NCI-H2196 treated with DMSO at 0.1 percent for 48 hours (cell line): Measurements from ENCODE around the gene TMEM62.

Experiments used
- DNase-seq: peaks from one replicate; lab custom pipeline; 2025; ENCODE audit not compliant: unreplicated experiment; lab: John Stamatoyannopoulos, UW

Gene TMEM62

DNA sequence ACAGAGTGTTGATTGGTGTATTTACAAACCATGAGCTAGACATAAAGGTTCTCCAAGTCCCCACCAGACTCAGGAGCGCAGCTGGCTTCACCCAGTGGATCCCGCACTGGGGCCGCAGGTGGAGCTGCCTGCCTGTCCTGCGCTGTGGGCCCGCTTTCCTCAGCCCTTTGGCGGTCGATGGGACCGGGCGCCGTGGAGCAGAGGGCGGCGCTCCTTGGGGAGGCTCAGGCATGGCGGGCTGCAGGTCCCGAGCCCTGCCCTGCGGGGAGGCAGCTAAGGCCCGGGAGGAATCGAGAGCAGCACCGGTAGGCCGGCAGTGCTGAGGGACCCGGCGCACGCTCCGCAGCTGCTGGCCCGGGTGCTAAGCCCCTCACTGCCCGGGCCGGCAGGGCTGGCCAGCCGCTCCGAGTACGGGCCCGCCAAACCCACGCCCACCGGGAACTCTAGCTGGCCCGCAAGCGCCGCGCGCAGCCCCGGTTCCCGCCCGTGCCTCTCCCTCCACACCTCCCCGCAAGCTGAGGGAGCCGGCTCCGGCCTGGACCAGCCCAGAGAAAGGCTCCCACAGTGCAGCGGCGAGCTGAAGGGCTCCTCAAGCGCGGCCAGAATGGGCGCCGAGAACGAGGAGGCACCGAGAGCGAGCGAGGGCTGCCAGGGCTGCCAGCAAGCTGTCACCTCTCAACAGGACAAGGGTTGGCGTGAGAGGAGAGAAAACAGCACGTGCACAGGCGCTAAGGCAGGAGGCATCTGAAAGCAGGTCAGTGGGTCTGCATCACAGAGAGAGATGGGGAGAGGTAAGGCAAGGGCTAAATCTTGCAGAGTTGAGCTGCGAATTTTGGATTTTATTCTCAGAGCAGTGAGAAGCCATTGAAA is 93.3 kb downstream of the TMEM62 start:
- DNase-seq, result no peak

DNA sequence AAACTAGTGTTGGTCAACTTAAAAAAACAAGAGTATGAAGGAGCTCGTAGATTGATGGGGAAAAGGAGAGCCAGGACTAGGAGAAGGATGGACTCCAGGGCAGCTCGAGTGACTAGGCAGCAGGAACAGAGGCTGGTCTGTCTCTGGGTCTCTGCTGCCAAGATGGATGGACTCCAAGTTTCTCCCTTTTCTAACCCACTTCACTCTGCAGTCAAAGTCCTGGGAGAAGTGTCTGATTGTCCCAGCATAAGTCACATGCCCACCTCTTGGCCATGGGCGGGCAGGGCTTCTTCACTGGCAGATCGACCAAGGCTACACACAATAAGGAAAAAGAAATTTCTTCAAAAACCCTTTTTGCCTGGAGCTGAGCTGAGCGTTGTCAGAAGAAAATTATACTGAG is 96.6 kb downstream of the TMEM62 start:
- no peak for DNase-seq

DNA sequence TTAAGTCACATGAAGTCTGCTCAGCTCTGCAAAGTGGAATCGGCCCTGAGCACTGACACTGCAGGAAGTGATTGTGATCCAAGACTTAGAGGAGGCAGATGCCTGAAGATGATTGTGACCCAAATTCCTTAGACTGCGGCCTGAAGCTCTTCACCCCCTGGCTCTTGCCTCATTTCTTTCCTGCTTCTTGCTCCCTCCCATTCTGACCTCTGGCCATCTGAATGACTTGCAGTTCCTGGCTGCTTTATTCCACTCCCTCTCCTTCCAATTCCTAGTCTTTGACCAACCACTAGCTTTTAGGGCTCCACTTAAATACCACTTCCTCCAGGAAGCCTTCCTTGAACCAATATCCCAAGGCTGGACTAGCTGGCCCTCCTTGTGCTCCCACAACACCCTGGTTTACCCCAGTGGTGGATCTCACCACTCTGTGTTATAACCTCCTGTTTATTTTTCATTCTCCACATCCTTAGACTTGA is 97.3 kb downstream of the TMEM62 start:
- no peak for DNase-seq

DNA sequence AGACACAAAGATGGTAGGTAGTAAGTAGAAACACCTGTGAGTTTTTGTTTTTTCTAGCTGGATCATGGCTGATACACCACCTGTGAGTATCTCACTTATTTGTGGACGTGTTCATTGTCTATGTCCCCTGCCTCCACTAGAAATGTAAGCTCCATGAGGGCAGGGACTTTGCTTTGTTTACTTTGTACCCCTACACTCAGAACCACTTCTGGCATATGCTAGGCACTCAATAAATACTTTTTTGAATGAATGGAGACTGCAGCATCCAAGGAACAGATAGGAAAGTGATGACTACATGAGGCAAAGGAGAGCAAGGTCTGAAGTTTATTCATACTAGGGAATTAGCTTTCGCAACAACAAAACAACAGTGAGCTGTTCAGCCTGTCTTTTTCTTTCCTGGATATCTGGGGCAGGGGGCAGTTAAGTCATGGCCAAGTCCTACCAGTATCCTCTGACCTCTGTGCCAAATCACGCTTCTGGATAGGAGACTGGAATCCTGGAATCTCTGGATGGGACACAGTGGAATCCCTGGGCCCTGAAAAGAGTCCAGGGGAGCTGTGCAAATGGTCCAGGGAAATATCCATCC is 99.0 kb downstream of the TMEM62 start:
- DNase-seq, result no peak
